Measurements from ENCODE around the gene FBXO11. TPM values are rescaled to one million over a fixed set of nuclear protein-coding genes. Genes with fewer than 3 reads are reported as not detected.

The FBXO11 gene
- total RNA-seq = 37.2 and 48.7 TPM in 2 replicates

DNA sequence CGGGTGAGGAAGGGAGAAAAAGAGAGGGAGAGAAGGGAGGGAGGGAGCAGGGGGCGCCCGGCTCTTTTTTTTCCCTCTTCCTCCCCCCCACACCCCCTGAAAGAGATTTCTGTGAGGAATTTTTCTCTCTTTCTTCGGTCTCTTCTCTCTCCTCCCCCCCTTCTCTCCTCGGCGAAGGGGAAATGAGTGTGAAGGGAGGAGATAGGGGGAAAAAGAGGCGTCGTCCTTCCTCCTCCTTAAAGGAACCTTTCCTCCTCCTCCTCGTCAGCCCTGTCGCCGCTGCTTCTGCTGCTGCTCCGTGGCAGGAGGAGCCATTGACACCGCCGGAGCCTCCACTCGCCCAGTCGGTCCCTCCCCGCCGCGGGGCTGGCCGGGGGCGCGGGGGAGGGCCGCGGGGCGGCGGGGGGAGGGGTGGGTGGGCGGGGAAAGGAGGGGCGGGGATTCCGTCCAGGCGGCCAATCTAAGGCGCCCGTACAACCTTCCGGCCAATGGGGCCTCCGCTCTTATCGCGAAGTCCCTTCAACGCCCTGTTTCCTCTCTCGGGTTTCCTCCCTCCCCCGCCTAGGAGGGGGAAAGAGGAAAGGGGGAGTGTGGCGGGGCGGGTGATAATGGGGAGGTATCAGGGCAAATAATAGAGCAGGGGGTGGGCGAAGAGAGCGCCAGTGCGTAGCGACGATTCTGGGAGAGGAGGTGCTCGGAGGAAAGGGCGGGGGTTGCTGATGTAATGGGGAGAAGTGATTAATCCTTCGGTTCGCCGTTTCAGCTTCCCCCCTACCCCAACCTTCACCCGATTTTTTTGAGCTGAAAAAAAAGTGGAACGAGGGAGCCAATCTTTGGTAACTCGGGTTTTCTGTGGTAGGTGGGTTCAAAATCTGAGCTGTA, at the start of gene FBXO11:
TSS of gene FBXO11 (minus strand) at position 342 of the 882 bp plus-strand sequence. CDS start 778 bp downstream, outside the sequence.

DNA sequence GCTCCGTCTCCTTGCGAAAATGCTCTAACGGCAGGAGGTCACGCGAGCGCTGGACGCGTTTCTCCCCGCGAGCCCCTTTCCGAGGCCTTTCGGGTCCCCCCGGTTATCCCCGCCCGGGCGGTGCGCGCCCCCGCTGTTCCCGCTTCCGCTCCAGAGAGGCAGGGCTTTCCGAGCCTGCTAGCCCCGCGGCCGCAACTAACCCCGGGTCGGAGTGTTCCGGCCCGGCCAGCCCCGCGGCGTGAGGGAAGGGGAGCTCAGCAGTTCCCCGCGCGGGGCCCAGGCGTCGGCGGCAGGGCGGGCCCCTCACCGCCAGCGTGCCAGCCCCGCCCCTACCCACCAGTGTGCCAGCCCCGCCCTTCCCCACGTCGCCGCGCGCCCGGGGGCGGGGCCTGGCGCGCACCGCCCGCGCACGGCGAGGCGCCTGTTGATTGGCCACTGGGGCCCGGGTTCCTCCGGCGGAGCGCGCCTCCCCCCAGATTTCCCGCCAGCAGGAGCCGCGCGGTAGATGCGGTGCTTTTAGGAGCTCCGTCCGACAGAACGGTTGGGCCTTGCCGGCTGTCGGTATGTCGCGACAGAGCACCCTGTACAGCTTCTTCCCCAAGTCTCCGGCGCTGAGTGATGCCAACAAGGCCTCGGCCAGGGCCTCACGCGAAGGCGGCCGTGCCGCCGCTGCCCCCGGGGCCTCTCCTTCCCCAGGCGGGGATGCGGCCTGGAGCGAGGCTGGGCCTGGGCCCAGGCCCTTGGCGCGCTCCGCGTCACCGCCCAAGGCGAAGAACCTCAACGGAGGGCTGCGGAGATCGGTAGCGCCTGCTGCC, 123.4 kb downstream of the FBXO11 start, which contains the start of gene MSH6:
TSS of gene MSH6 (plus strand) at position 475 of the 815 bp plus-strand sequence. CDS start at position 564, 89 bp downstream.

Other genes with a start within 250 kb of the FBXO11 start
- gene MSH6, start 123.4 kb downstream of the FBXO11 start, total RNA-seq = 42.6 and 63.8 TPM in 2 replicates

Data from epithelial cell of umbilical artery (primary cell).